Gastrocnemius medialis (tissue), 4 donors: ENCODE measurements around the gene DUXB.

Experiments
- CTCF ChIP-seq, 5 experiments: fragments of 450-650 bp in 3 of 5; fragments of 200-600 bp in 2 of 5; sonication (generic) in 2 of 5; IDR thresholded peaks in 4 of 5; conservative IDR thresholded peaks in 1 of 5; 1 replicate in 4 of 5; 2 replicates in 1 of 5; pipeline ENCODE4 v1.5.1; 2016 to 2019; ENCODE audit warnings: antibody characterized with exemption in 5 of 5, mild to moderate bottlenecking in 3 of 5, moderate library complexity in 3 of 5
- POLR2A ChIP-seq, 2 donors: fragments of 450-650 bp; IDR thresholded peaks; one replicate each; pipeline ENCODE4 v1.6.1; 2017; ENCODE audit warnings: antibody characterized with exemption in 2 of 2, mild to moderate bottlenecking in 2 of 2, moderate library complexity in 2 of 2

DNA sequence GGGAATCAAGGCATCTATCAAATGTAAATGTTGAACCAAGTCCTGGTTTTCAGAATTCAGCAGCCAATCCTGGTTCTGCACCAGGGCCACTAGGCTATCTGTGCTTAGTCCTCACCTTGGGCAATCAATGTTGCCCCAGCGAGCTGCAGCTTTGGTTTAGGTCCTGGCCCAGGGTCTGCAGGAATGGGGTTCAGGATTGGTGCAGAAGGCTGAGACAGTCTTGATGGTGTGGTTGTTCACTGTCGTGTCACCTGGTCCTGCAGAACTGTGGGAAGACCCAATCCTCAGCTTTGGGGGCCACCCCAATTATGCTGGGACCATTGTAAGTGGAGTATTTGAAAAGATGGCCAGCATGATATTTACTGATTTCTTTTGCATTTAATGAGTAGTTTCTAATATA, 43.1 kb downstream of the DUXB start:
- TF ChIP-seq CTCF (IDR thresholded peaks at IDR 0.05 in 4 of 5, conservative IDR thresholded peaks at IDR 0.05 in 1 of 5) (no peak), POLR2A (IDR thresholded peaks at IDR 0.05) (no peak)
